HepG2 (cell line): ENCODE measurements around the gene GPR37L1. TPM values are rescaled to one million over a fixed set of nuclear protein-coding genes. Genes with fewer than 3 reads are reported as not detected.

Experiments
- DMTF1 ChIP-seq: sonication (generic); formaldehyde crosslinking; IDR thresholded peaks from 2 replicates; pipeline ENCODE4 v1.4.0; 2020; ENCODE audit warnings: mild to moderate bottlenecking, missing genetic modification reagents
- EHMT2 ChIP-seq: fragments of 200-600 bp; sonication (generic); IDR thresholded peaks from 2 replicates; pipeline ENCODE4 v1.7.0; 2017; ENCODE audit warnings: antibody characterized with exemption, low read depth, low read length, borderline replicate concordance
- ELF4 ChIP-seq: sonication (generic); formaldehyde crosslinking; IDR thresholded peaks from 2 replicates; pipeline ENCODE4 v1.5.0; 2020; ENCODE audit warnings: missing genetic modification reagents, mild to moderate bottlenecking, moderate library complexity, borderline replicate concordance
- GABPB1 ChIP-seq: IDR thresholded peaks from 2 replicates; pipeline ENCODE4 v1.6.1; 2016; ENCODE audit warnings: mild to moderate bottlenecking, missing genetic modification reagents, moderate library complexity, missing compliant biosample characterization
- GMEB1 ChIP-seq: sonication (generic); formaldehyde crosslinking; IDR thresholded peaks from 2 replicates; pipeline ENCODE4 v1.5.1; 2020; ENCODE audit warnings: missing genetic modification reagents, mild to moderate bottlenecking, borderline replicate concordance
- HOXA5 ChIP-seq: sonication (generic); formaldehyde crosslinking; IDR thresholded peaks from 2 replicates; pipeline ENCODE4 v1.4.0; 2020; ENCODE audit warnings: missing genetic modification reagents
- IRX3 ChIP-seq: sonication (generic); formaldehyde crosslinking; IDR thresholded peaks from 2 replicates; pipeline ENCODE4 v1.8.1; 2023; ENCODE audit warnings: mild to moderate bottlenecking, low read depth, missing genetic modification reagents, borderline replicate concordance
- KLF16 ChIP-seq, 2 experiments: sonication (generic) in 1 of 2; formaldehyde crosslinking in 1 of 2; IDR thresholded peaks; 2 replicates each; pipeline versions ENCODE4 v1.6.1 to v1.8.0; 2016 to 2023; ENCODE audit warnings: missing genetic modification reagents in 2 of 2, missing compliant biosample characterization in 1 of 2
- NCOA5 ChIP-seq: sonication (generic); formaldehyde crosslinking; IDR thresholded peaks from 2 replicates; pipeline ENCODE4 v1.4.0; 2020; ENCODE audit warnings: missing genetic modification reagents
- NR0B2 ChIP-seq: sonication (generic); formaldehyde crosslinking; IDR thresholded peaks from 2 replicates; pipeline ENCODE4 v1.4.0; 2020; ENCODE audit warnings: mild to moderate bottlenecking, missing genetic modification reagents
- PAF1 ChIP-seq: IDR thresholded peaks from 2 replicates; pipeline ENCODE4 v1.6.1; 2016; ENCODE audit warnings: missing genetic modification reagents, missing compliant biosample characterization
- RXRB ChIP-seq: IDR thresholded peaks from 2 replicates; pipeline ENCODE4 v1.6.1; 2016; ENCODE audit warnings: borderline replicate concordance, missing genetic modification reagents, missing compliant biosample characterization
- SAP130 ChIP-seq: IDR thresholded peaks from 2 replicates; pipeline ENCODE4 v1.6.1; 2016; ENCODE audit warnings: low read depth
- SMC3 ChIP-seq: IDR thresholded peaks from 2 replicates; pipeline ENCODE4 v1.6.1; 2011; ENCODE audit warnings: low read length, improper control_type of control experiment
- SRSF9 ChIP-seq: fragments of 200-400 bp; formaldehyde crosslinking; IDR thresholded peaks from 2 replicates; pipeline ENCODE4 v1.6.1; 2018; ENCODE audit warnings: borderline replicate concordance, mild to moderate bottlenecking, low read depth, low read length; ENCODE audit not compliant: insufficient read depth, poor library complexity, severe bottlenecking
- ZFP36L2 ChIP-seq: sonication (generic); formaldehyde crosslinking; IDR thresholded peaks from 2 replicates; pipeline ENCODE4 v1.4.0; 2020; ENCODE audit warnings: missing genetic modification reagents
- ZFP37 ChIP-seq: sonication (generic); formaldehyde crosslinking; IDR thresholded peaks from 2 replicates; pipeline ENCODE4 v1.4.0; 2020; ENCODE audit warnings: missing genetic modification reagents, borderline replicate concordance
- ZNF24 ChIP-seq: fragments of 450-650 bp; IDR thresholded peaks from 2 replicates; pipeline ENCODE4 v1.6.1; 2017; ENCODE audit warnings: antibody characterized with exemption, mild to moderate bottlenecking
- ZNF513 ChIP-seq: sonication (generic); formaldehyde crosslinking; conservative IDR thresholded peaks from 2 replicates; pipeline ENCODE4 v1.5.0; 2020; ENCODE audit warnings: missing genetic modification reagents
- ZNF550 ChIP-seq: sonication (generic); formaldehyde crosslinking; IDR thresholded peaks from 2 replicates; pipeline ENCODE4 v1.4.0; 2020; ENCODE audit warnings: mild to moderate bottlenecking, missing genetic modification reagents, borderline replicate concordance
- ZNF567 ChIP-seq: sonication (generic); formaldehyde crosslinking; IDR thresholded peaks from 2 replicates; pipeline ENCODE4 v1.8.1; 2023; ENCODE audit warnings: mild to moderate bottlenecking, missing genetic modification reagents, borderline replicate concordance
- ZNF816 ChIP-seq: sonication (generic); formaldehyde crosslinking; IDR thresholded peaks from 2 replicates; pipeline ENCODE4 v1.8.0; 2022; ENCODE audit warnings: missing genetic modification reagents, mild to moderate bottlenecking, borderline replicate concordance
- ZSCAN29 ChIP-seq: sonication (generic); formaldehyde crosslinking; conservative IDR thresholded peaks from 2 replicates; pipeline ENCODE4 v1.4.0; 2020; ENCODE audit warnings: mild to moderate bottlenecking, missing genetic modification reagents
- polyA plus RNA-seq, 8 experiments: library from polyadenylated mRNA; depleted of rRNA in 3 of 8; stranded (reverse) in 7 of 8; unstranded in 1 of 8; fragments of >200 nt; fragmentation: Illumina TruSeq in 4 of 8; extraction: Trizol in 4 of 8; gene quantifications; 2 replicates each; pipeline versions ENCODE4 v1.2.1 to v1.2.3, GENCODE V29; 2011 to 2016; ENCODE audit warnings: low read depth in 4 of 8, missing spikeins in 1 of 8, mixed read lengths in 1 of 8; ENCODE audit not compliant: insufficient read depth in 1 of 8
- total RNA-seq, 5 experiments: library from RNA; depleted of rRNA; stranded (reverse); fragments of >200 nt; fragmentation: Illumina TruSeq; extraction: Trizol; gene quantifications; 2 replicates each; pipeline ENCODE4 v1.2.3, GENCODE V29; 2016; ENCODE audit warnings: low read depth in 1 of 5

GPR37L1 gene
- total and polyA plus RNA-seq, 2 of the 13 experiments (the other 11 are each of a cell fraction or from before 2014, with no cell fraction given): 0.13 TPM; not detected in 1

GRCh38 chr1:202084791-202085681 lies 37.7 kb upstream of the GPR37L1 start (continued):
- TF ChIP-seq GABPB1 (CRISPR knock-in tag) (peak; percentile 51), ZNF567 (CRISPR knock-in tag) (no peak), NR0B2 (CRISPR knock-in tag) (no peak), GMEB1 (CRISPR knock-in tag) (no peak), EHMT2 (no peak), SAP130 (CRISPR knock-in tag) (peak; percentile 56), SRSF9 (no peak), IRX3 (CRISPR knock-in tag) (no peak), SMC3 (no peak), ZNF513 (CRISPR knock-in tag) (no peak), ELF4 (CRISPR knock-in tag) (no peak), HOXA5 (CRISPR knock-in tag) (no peak), ZFP36L2 (CRISPR knock-in tag) (no peak), ZNF24 (no peak), RXRB (CRISPR knock-in tag) (no peak; the same call in none of the 2 replicates), ZNF550 (CRISPR knock-in tag) (no peak), DMTF1 (CRISPR knock-in tag) (no peak), ZFP37 (CRISPR knock-in tag) (peak; percentile 88; the same call in 1 of the 2 replicates), ZSCAN29 (CRISPR knock-in tag) (peak; percentile 51; the same call in 1 of the 2 replicates), NCOA5 (CRISPR knock-in tag) (no peak), KLF16 (CRISPR knock-in tag; IDR thresholded peaks at IDR 0.05) (peak in 1 of 2 experiments; percentile 30; a peak in 1 of 4 replicates), PAF1 (CRISPR knock-in tag) (no peak), ZNF816 (CRISPR knock-in tag) (peak; percentile 73; the same call in 1 of the 2 replicates)
